Endothelial cell of umbilical vein (primary cell): ENCODE data around the gene ADH6. TPM values are rescaled to one million over a fixed set of nuclear protein-coding genes. Genes with fewer than 3 reads are reported as not detected.

Source experiments
- BruUV-seq: library from RNA; stranded (reverse); fragments of 400-500 nt; replicated peaks from 2 replicates; lab custom pipeline; 2021; lab: Mats Ljungman, UMichigan
- CTCF ChIA-PET: fragments of 300-600, 350-600 bp; sonication (Branson Sonifier 250); formaldehyde crosslinking; loops from one replicate; lab custom pipeline; 2021; ENCODE audit warnings: antibody characterized with exemption, inconsistent platforms; lab: Charles Lee
- POLR2A ChIA-PET: fragments of 300-600, 350-600 bp; sonication (Branson Sonifier 250); formaldehyde crosslinking; loops from one replicate; lab custom pipeline; 2021; ENCODE audit warnings: antibody characterized with exemption, inconsistent platforms; lab: Charles Lee
- DNase-seq: peaks from one replicate; pipeline ENCODE4 v3.0.0-alpha.2; 2011; ENCODE audit warnings: low read depth, low spot score
- FAIRE-seq: peaks from 2 replicates; lab custom pipeline; 2011; peaks lifted over from hg19 to GRCh38; lab: Jason Lieb, UNC
- H2AFZ ChIP-seq: 2 replicates; pipeline ENCODE4 v1.6.0; 2012; ENCODE audit warnings: low read depth, low read length, control low read depth, inconsistent platforms
- H3K27ac ChIP-seq: 2 replicates; pipeline ENCODE4 v1.5.1; 2011; ENCODE audit warnings: low read depth, mild to moderate bottlenecking, control low read depth, low read length, moderate library complexity; ENCODE audit not compliant: insufficient read depth
- H3K27me3 ChIP-seq, 2 experiments: 2 replicates each; pipeline versions ENCODE4 v1.6.0 to v1.6.1; 2011; ENCODE audit warnings: low read length in 2 of 2, mixed read lengths in 1 of 2; ENCODE audit not compliant: control insufficient read depth in 2 of 2, insufficient read depth in 2 of 2
- H3K36me3 ChIP-seq, 2 experiments: 2 replicates in 1 of 2; 3 replicates in 1 of 2; pipeline ENCODE4 v1.5.1; 2011; ENCODE audit warnings: low read length in 2 of 2, mild to moderate bottlenecking in 1 of 2, moderate library complexity in 1 of 2; ENCODE audit not compliant: control insufficient read depth in 2 of 2, insufficient read depth in 2 of 2; ENCODE audit errors: extremely low read depth in 1 of 2
- H3K4me1 ChIP-seq: 3 replicates; pipeline ENCODE4 v1.5.1; 2011; ENCODE audit warnings: mild to moderate bottlenecking, low read length; ENCODE audit not compliant: control insufficient read depth, insufficient read depth; ENCODE audit errors: extremely low read depth
- H3K4me2 ChIP-seq: 2 replicates; pipeline ENCODE4 v1.6.1; 2011; ENCODE audit warnings: low read length, control low read depth, mixed read lengths; ENCODE audit not compliant: insufficient read depth
- H3K4me3 ChIP-seq, 3 experiments: fragments of 200-600 bp in 1 of 3; sonication (generic), shearing (Covaris generic) in 1 of 3; replicated peaks in 1 of 3; 2 replicates each; pipeline ENCODE4 v1.5.1; 2011 to 2016; ENCODE audit warnings: control low read depth in 3 of 3, low read length in 3 of 3, mild to moderate bottlenecking in 2 of 3, inconsistent platforms in 1 of 3, low read depth in 1 of 3, moderate library complexity in 1 of 3; ENCODE audit not compliant: insufficient read depth in 1 of 3
- H3K79me2 ChIP-seq: 2 replicates; pipeline ENCODE4 v1.6.0; 2012; ENCODE audit warnings: low read length, inconsistent platforms; ENCODE audit not compliant: control insufficient read depth, insufficient read depth
- H3K9ac ChIP-seq: replicated peaks from 2 replicates; pipeline ENCODE3; 2011; ENCODE audit warnings: low read length, control low read depth; ENCODE audit not compliant: insufficient read depth; ENCODE audit errors: extremely low read depth
- H3K9me1 ChIP-seq: replicated peaks from 3 replicates; pipeline ENCODE4 v1.6.0; 2011; ENCODE audit warnings: mild to moderate bottlenecking, low read length; ENCODE audit not compliant: control insufficient read depth, insufficient read depth; ENCODE audit errors: extremely low read depth
- H3K9me3 ChIP-seq: replicated peaks from 2 replicates; pipeline ENCODE4 v1.5.1; 2012; ENCODE audit warnings: low read length, inconsistent platforms; ENCODE audit not compliant: control insufficient read depth, insufficient read depth
- H4K20me1 ChIP-seq: replicated peaks from 2 replicates; pipeline ENCODE3; 2011; ENCODE audit warnings: mild to moderate bottlenecking, low read length; ENCODE audit not compliant: control insufficient read depth, insufficient read depth; ENCODE audit errors: extremely low read depth
- CTCF ChIP-seq, 2 donors: IDR thresholded peaks; 1 replicate in 1 of 2; 2 replicates in 1 of 2; pipeline ENCODE4 v1.5.1; 2011; ENCODE audit warnings: low read length in 2 of 2, mild to moderate bottlenecking in 2 of 2, moderate library complexity in 2 of 2, control low read depth in 1 of 2, inconsistent platforms in 1 of 2, low read depth in 1 of 2; ENCODE audit not compliant: insufficient read depth in 1 of 2; ENCODE audit errors: extremely low read depth in 1 of 2
- EZH2 ChIP-seq: IDR thresholded peaks from 2 replicates; pipeline ENCODE4 v1.6.1; 2012; ENCODE audit warnings: borderline replicate concordance, low read depth, mild to moderate bottlenecking, moderate library complexity, low read length, inconsistent platforms; ENCODE audit not compliant: severe bottlenecking
- FOS ChIP-seq: IDR thresholded peaks from 2 replicates; pipeline ENCODE4 v1.6.1; 2011; ENCODE audit warnings: mild to moderate bottlenecking, low read length, moderate library complexity, borderline replicate concordance; ENCODE audit not compliant: insufficient read depth
- GATA2 ChIP-seq: IDR thresholded peaks from 2 replicates; pipeline ENCODE4 v1.7.0; 2011; ENCODE audit warnings: low read depth, mild to moderate bottlenecking, moderate library complexity, mixed read lengths, low read length; ENCODE audit not compliant: insufficient read length, insufficient read depth
- JUN ChIP-seq: IDR thresholded peaks from 2 replicates; pipeline ENCODE4 v1.6.1; 2011; ENCODE audit warnings: borderline replicate concordance, low read depth; ENCODE audit not compliant: insufficient read length, insufficient read depth
- MAX ChIP-seq: IDR thresholded peaks from 2 replicates; pipeline ENCODE4 v1.6.1; 2011; ENCODE audit not compliant: insufficient read depth, insufficient read length
- MYC ChIP-seq: IDR thresholded peaks from one replicate; pipeline ENCODE4 v1.6.1; 2011; ENCODE audit warnings: mild to moderate bottlenecking, low read depth, low read length
- POLR2A ChIP-seq: IDR thresholded peaks from 2 replicates; pipeline ENCODE4 v1.6.1; 2012; ENCODE audit warnings: low read depth, mild to moderate bottlenecking, control low read depth, low read length
- POLR2AphosphoS5 ChIP-seq: IDR thresholded peaks from 2 replicates; pipeline ENCODE4 v1.6.1; 2012; ENCODE audit warnings: low read depth, mild to moderate bottlenecking, control low read depth, low read length, moderate library complexity; ENCODE audit not compliant: insufficient read depth
- dilution Hi-C: fragments of 300-500 bp; cut with MboI; formaldehyde crosslinking; loops from one replicate; pipeline ENCODE4 v1.15.0; 2019; ENCODE audit warnings: low sequenced_read_pairs; ENCODE audit not compliant: extremely low pct_ligation_motif_present
- intact Hi-C: fragments of 100-400 bp; cut with micrococcal nuclease; formaldehyde crosslinking; loops from one replicate; pipeline ENCODE4 v1.10.0; 2022
- polyA plus RNA-seq, 4 experiments: library from polyadenylated mRNA; depleted of rRNA in 3 of 4; stranded (reverse) in 3 of 4; unstranded in 1 of 4; fragments of >200 nt; gene quantifications; 2 replicates each; pipeline versions ENCODE4 v1.2.1 to v1.2.3, GENCODE V29; 2011 to 2012; ENCODE audit warnings: missing spikeins in 1 of 4
- total RNA-seq: library from RNA; stranded (reverse); gene quantifications from 2 replicates; pipeline ENCODE4 v1.2.3, GENCODE V29; 2021

ADH6 gene
- total and polyA plus RNA-seq, 2 donors (not counting 3 experiments of a cell fraction or from before 2014, with no cell fraction given): not detected

DNA sequence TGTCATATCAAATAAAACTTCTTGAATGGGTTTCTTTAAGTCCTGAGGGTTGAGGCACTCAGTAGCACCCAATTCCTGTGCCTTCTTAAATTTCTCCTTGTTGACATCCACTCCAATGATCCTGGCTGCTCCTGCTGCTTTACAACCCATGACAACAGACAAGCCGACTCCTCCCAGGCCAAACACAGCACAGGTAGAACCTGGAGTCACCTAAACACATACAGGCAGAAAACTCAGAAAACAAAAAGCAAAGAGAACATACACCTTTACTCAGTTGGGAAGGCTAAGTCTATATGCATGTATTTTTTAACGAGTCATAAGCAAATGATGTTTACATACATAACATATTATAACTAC is 10.3 kb downstream of the ADH6 start:
- Histone ChIP-seq H3K9ac (no peak overlapping the region), H3K4me1 (no peaks in the 10 kb centered on the region), H3K9me3 (no peaks in the 10 kb centered on the region), H3K9me1 (no peaks in the 10 kb centered on the region), H3K27me3 (no peaks in the 10 kb centered on the region), H3K4me2 (no peak overlapping the region), H4K20me1 (no peaks in the 10 kb centered on the region), H3K79me2 (no peaks in the 10 kb centered on the region), H3K36me3 (no peaks in the 10 kb centered on the region), H3K27ac (no peak overlapping the region), H2AFZ (no peak overlapping the region), H3K4me3 (no peak overlapping the region)
- BruUV-seq: no TSS peak
- DNase-seq (no peak), FAIRE-seq (no peak)
- ChIA-PET CTCF (no interaction called here), POLR2A (no interaction called here)
- intact Hi-C loops: no loop called here
- dilution Hi-C loops: no loop called here
- TF ChIP-seq POLR2A: no peak
- no peak for TF ChIP-seq JUN
- TF ChIP-seq GATA2: no peak
- TF ChIP-seq MYC: no peak
- no peak for TF ChIP-seq POLR2AphosphoS5

GRCh38 chr4:99207911-99208718 is 10.9 kb downstream of the ADH6 start:
- Histone ChIP-seq H3K27ac (no peak overlapping the region), H3K9me1 (no peaks in the 10 kb centered on the region), H3K4me1 (no peaks in the 10 kb centered on the region), H4K20me1 (no peaks in the 10 kb centered on the region), H3K36me3 (no peaks in the 10 kb centered on the region), H3K27me3 (no peaks in the 10 kb centered on the region), H2AFZ (no peak overlapping the region), H3K4me2 (no peak overlapping the region), H3K79me2 (no peaks in the 10 kb centered on the region), H3K4me3 (no peak overlapping the region), H3K9me3 (no peaks in the 10 kb centered on the region), H3K9ac (no peak overlapping the region)
- CTCF ChIA-PET: no interaction called here
- POLR2A ChIA-PET: no interaction called here
- no peak for FAIRE-seq
- dilution Hi-C loops: no loop called here
- no peak for DNase-seq
- BruUV-seq: no TSS peak
- no peak for TF ChIP-seq EZH2
- no peak for TF ChIP-seq CTCF (IDR thresholded peaks at IDR 0.05; ENCODE audit: extremely low read depth in 1 of 2, insufficient read depth in 1 of 2, low read depth in 1 of 2, low read length in 2 of 2)
- no peak for TF ChIP-seq GATA2
- no peak for TF ChIP-seq POLR2AphosphoS5
- TF ChIP-seq JUN: no peak
- no peak for TF ChIP-seq POLR2A
- no peak for TF ChIP-seq MYC
- TF ChIP-seq MAX: no peak
- TF ChIP-seq FOS: no peak
- intact Hi-C loops: no loop called here
